ENCODE measurements around the gene FOXK1.
"Not testable (repeated sequence)": the region's sequence is repeated elsewhere in the genome, so short reads cannot be mapped to it uniquely, and the experiment has no call there.

Gene FOXK1

GRCh38 chr7:4802577-4802976 is 120.5 kb downstream of the FOXK1 start:
- not testable (repeated sequence) for DNase-seq

DNA sequence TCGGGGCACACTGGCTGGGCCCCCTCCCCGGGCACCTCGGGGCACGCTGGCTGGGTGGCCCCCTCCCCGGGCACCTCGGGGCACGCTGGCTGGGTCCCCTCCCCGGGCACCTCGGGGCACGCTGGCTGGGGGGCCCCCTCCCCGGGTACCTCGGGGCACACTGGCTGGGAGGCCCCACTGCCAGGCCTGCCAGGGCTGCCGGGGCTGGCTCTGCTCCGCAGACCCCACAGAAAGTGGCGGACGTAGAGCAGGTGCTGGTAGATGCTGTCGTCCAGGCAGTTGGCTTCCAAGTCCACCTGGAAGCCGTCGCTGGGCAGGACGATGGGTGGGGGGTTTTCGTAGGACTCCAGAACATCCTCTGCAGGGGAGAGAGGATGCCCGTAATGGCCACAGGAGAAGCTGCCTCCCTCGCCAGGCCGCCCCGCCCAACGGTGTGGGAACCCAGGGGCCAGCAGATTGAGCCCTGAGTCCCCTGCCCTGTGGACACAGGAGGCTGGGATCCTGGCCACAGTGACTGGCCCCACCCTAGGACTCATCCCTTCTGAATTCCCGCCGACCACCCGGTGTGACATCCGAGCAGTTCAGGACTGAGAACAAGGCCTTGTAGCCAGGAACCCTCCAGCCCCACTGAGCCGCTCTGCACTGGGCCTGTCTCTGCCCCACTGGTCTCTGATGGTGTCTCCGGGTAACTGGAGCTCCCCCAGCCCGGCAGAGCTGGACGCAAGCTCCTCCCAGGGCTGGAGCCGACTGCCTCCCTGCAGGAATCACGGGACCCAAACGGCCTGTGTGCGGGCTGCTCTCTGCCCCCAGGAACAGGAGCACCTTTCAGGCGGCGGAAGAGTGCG is 121.5 kb downstream of the FOXK1 start:
- no peak for DNase-seq

DNA sequence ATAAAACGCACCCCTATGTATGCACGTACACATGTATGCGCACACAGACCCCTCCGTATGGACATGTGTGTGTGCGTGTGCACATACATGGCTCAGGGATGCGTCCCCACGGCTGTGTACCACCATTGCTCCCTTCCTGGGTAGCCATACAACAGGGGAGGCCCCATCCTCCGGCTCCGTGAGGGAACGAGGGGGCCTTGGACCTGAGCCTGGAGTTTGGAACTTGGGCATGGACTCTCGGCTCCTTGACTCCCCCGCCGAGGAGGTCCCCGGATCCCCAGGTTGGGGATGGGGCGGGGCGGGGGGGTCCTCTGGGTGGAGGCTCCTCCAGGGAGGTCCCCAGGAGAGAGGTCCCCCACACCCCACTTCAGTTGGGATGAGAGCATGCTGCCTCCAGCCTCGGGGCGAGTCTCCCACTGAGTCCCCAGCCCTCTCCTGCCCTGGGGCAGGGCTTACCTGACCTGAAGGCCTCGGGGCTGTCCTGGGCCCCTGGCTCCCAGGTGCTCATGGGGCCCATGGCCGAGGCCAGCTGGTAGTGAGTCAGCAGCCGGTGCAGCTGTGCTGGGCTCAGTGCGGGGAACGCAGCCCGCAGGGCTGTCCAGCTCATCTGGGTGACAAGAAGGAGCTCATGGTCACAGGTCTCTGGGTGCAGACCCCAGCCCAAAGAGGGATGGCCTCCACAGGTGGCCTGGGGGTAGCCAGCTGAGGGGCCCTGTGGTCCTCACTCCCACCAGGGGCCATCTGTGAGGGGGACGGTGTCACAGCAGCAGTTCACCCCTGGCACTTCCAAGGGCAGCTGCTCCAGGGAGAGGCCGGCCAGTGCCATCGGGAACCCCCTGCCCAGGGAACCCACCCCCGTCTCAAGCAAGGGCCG is 123.3 kb downstream of the FOXK1 start:
- no peak for DNase-seq

DNA sequence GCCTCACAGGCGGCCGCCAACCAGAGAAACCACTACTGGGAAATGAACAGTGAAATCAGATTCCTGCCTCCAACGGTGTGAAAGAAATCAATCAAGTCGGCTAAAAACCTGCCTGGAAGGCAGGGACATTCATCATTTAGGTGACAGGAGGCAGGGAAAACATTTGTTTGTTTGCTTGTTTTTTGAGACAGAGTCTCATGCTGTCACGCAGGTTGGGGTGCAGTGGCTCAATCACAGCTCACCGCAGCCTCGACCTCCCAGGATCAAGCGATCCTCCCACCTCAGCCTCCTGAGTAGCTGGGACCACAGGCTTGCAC is 123.8 kb downstream of the FOXK1 start:
- no peak for DNase-seq

DNA sequence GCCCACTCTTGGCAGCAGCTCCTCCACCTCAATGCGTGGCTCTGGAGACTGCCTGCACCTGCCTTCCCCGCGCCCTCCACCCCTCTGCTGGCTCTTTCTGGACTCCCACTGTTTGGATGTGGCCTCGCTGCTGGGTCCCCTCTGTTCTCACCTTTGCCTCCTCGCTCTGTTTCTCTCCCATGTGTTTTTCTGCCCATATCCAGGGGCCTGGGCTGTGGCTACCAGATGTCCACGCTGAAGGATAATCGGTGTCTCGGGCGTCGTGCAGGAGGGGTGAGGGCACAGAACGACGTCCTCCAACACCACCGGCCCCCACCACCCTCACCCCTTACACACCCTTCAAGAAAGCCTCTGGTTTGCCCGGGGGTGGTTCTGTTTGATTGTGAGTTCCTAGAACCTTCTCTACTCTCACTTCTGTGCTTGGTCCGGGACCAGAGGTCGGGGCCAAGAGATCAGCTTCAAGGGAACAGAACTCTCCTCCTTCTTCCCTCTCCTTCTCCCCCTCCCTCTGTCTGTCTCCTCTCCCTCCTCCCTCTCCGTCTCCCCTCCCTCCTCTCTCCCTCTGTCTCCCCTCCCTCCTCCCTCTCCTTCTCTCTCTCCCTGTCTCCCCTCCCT is 125.0 kb downstream of the FOXK1 start:
- no peak for DNase-seq

DNA sequence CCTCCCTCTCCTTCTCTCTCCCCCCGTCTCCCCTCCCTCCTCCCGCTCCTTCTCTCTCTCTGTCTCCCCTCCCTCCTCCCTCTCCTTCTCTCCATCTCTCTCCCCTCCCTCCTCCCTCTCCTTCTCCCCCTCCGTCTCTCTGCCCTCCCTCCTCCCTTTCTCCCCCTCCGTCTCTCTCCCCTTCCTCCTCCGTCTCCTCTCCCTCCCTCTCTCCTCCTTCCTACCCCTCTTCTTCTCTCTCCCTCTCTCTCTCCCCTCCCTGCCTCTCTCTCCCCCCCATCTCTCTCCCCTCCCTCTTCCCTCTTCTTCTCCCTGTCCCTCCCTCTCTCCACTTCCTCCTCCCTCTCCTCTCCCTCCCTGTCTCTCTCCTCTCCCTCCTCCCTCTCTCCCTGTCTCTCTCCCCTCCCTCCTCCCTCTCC is 125.5 kb downstream of the FOXK1 start:
- no peak for DNase-seq

DNA sequence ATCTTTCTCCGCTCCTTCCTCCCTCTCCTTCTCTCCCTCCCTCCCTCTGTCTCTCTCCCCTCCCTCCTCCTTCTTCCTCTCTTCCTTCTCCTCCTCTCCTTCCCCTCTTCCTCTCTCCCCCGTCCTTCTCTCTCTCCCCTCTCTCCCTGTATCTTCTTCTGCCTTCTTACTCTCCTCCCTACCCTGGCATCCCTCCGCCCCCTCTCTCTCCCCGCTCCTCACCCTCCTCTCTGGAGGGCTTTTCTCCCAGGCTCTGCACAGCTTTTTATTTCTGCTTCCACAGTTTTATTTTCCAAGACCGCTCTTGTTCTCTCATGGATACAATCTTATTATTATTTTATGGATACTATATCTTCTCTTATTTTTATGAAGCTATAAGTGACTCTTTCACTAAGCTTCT is 125.9 kb downstream of the FOXK1 start:
- no peak for DNase-seq

DNA sequence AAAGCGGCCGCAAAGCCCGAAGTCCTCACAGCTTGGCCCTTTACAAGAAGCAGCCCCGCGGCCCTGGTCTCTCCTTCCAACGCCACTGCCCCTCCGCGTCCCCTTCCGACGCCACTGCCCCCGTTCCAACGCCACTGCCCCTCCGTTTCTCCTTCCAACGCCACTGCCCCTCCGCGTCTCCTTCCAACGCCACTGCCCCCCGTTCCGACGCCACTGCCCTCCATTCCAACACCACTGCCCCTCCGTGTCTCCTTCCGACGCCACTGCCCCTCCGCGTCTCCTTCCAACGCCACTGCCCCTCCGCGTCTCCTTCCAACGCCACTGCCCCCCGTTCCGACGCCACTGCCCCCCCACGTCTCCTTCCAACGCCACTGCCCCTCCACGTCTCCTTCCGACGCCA is 126.5 kb downstream of the FOXK1 start:
- no peak for DNase-seq

GRCh38 chr7:4809091-4809591 is 127.0 kb downstream of the FOXK1 start:
- no peak for DNase-seq

- DNase-seq = no peak
Measured at GRCh38 chr7:4809666-4810065, 127.6 kb downstream of the FOXK1 start.

- no peak for DNase-seq
Measured at GRCh38 chr7:4814433-4814832, 132.3 kb downstream of the FOXK1 start.

GRCh38 chr7:4815121-4815520 is 133.0 kb downstream of the FOXK1 start:
- no peak for DNase-seq

- DNase-seq = no peak
Measured at GRCh38 chr7:4815609-4816418, 133.7 kb downstream of the FOXK1 start.

- DNase-seq = no peak
Measured at GRCh38 chr7:4816419-4817080, 134.5 kb downstream of the FOXK1 start.

GRCh38 chr7:4817178-4817901 is 135.2 kb downstream of the FOXK1 start:
- DNase-seq = no peak

DNA sequence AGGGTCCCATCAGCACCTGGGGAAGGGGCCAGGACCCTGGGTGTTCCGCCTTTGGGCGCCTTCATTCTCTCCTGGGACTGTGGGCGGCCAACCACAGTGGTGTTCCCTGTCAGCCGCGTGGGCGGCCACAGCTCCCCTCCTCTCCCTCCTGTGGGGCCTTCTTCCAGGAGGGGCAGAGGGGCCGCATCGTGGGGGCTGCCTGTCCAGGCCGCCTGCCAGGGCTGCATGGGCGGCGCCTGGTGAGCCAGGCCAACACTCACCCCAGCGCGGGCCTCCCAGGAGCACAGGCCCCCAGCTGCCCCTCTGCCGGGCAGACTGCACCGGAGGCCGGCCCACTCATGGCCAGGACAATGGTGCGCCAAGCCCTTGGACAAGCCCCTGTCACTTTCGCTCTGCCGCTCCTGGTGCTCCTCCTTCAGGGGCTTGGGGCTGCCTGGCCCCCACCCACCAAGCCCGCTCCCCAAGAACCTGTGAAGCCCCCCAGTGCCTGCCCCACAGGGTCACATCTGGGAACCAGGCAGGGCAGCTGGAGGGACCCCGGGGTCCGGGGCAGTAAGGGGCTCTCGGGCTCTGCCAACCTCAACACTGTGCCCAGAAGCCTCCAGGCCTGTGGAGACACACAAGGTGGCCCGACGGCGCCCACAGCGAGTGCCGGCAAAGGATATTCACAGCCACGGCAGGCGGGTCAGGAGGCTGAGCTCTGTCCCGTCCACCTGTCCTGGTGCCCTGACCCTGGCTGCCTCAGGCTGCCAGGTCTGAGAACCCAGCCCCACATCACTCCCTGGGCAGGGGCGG is 136.1 kb downstream of the FOXK1 start:
- no peak for DNase-seq

DNA sequence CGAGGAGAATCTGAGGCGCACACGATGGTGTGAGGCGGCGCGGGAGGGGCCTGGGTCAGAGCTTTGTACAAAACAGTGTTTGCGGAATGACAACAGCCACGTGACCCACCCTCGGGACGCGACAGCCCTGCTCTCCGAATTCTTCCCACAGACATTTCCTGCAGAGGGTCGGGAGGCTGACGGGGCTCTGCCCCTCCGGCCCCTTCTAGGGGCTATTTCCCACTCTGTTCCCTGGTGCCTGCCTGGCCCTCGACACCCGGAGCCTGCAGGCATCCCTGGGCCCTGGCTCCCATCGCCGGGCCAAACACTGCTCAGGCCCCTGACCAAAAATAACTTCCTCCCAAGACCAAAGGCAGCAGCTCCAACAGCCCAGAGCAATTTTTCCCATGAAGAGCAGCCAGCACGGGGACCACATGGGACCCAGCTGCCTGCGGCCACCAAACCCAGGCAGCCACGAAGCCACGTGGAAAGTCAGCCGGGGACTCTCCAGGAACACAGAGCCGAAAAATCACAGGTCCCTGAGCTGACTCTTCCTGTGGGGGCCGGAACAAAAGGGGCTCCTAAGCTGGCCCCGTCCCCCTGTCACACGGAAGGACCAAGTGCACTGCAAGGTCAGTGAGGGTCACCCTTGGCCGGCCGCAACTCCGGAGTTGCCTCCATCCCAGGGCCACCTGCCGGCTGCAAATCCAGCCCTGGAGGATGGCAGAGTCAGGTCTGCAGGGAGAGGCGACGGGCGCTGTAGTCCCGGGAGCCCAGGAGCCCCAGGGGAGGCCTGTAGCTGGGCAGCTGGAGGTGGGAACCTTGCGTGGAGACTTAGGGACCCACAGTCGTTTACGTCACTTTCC is 137.7 kb downstream of the FOXK1 start:
- no peak for DNase-seq

DNA sequence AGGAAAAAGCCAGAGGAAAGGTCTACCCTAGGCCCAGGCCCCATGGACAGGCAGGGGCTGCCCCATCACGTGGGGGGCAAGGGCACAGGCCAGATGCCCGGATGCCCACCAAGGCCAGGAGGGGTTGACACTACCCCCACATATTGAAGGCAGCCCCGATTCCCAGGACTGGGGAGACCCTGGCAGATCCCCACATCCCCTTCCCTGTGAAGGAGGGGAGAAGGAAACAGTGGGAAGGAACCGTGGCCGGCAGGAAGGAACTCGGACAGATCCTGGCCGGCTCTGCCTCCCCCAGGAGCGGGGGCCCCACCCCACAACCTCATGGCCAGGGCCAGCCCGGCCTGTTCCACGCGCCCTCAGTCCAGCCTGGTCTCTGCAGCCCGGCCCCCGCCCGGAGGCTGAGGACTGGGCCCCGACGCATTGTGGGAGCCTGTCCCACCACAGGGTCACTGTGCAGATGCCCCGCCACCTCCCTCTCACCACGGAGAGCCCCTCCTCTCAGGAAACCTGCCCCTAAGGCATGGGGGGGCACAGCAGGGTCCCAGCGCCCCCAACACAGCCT is 138.4 kb downstream of the FOXK1 start:
- DNase-seq = no peak

All from NCI-H82 (cell line).